NCI-H524 (cell line): ENCODE results near the gene CX3CR1.
A peak's percentile ranks its signal among the peaks of the same experiment; 100 is the strongest.

Source experiments
- DNase-seq, 2 experiments: peaks; one replicate each; lab custom pipeline; 2025; lab: John Stamatoyannopoulos, UW

Gene CX3CR1

DNA sequence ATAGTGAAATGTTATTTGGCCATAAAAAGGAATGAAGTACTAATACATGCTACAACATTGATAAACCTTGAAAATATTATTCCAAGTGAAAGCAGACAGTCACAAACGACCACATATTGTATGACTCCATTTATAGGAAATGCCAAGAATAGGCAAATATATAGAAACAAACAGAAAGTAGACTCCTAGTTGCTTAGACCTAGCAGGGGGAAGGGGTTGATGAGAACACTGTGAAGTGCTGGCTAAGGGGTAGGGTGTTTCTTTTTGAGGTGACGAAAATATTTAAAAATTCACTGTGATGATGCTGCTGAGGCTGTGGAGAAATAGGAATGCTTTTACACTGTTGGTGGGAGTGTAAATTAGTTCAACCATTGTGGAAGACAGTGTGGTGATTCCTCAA lies 56.9 kb downstream of the CX3CR1 start:
- DNase-seq: no peak

DNA sequence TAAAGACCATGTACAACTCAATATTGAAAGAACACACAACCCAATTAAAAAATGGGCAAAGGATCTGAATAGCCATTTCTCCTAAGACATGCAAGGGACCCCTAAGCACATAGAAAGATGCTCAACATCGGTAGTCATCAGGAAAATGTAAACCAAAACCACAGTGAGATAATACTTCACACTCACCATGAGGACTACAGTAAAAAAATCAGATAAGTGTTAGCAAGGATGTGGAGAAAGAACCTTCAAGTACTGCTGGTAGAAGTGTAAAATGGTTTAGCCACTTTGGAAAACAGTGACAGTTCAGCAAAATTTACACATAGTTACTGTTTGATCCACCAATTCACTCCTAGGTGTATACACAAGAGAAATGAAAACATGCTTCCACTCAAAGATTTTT lies 57.4 kb downstream of the CX3CR1 start:
- DNase-seq: no peak

DNA sequence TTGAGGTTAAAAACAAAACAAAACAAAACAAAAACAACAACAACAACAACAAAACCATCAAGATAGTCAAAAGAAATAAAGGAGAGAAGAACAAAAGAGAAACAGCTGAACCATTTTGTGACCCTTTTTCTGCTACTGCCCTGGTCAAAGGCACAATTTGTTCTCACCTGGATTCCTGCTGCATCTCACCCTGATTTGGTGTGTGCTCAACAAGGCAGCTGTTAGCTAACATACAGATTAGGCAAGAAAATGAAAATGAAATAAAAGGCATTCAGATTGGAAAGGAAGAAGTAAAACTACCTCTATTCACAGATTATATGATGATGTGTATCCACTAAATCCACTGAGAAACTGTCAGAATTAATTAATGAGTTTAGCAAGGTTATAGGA lies 58.7 kb downstream of the CX3CR1 start:
- no peak for DNase-seq

DNA sequence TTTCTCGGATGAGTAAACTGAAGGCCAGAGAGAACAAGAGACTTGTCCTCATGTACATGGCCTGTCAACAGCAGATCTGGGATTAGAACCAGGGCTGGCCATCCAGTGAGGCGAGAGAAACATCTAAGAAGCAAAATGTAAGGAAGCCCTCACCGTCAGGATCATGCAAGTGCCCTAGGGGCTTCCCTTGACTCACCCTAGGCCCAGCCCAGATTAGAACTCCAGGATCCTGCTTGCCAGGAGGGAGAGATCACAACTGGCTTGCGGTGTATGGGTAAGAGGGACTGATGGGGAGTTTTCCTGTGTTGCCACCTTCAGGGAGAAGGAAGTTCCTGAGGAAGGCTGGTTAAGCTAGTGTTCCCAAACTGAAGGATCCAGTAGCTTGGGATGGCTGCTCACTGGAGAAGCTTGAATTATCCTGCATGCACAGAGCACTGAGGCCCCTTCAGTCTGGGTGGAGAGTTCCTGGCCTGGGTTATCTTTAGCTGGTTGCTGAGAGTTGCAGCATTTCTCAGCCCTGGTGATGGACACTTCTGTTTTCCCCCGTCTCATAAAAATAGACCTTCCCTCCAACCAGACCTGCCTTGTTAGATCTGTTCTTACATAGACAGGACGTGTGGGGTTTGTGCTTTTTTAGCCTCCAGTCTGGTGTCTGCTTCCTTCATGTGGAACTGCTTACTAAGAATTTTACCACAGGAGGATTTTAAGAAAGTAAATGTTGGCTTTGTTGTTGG lies 59.3 kb downstream of the CX3CR1 start:
- no peak for DNase-seq

DNA sequence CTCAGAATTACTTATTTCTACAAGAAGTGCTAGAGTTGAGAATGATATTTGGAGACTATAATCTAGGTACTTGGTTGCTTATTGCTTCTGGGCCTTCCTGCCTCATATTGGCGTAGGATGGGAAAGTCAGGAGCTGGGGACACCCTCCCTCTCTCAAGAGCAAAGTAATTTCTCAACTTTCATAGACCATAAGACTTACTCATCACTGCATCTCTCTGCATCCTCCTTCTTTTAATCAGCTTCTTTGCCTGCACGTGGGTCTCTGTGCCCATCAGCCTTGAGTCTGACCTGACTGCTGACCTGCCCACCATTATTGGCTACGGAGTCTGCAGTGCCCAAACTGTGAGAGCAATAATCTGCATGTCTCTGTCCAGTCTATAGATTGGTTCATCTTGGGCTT lies 60.1 kb downstream of the CX3CR1 start:
- DNase-seq: no peak

DNA sequence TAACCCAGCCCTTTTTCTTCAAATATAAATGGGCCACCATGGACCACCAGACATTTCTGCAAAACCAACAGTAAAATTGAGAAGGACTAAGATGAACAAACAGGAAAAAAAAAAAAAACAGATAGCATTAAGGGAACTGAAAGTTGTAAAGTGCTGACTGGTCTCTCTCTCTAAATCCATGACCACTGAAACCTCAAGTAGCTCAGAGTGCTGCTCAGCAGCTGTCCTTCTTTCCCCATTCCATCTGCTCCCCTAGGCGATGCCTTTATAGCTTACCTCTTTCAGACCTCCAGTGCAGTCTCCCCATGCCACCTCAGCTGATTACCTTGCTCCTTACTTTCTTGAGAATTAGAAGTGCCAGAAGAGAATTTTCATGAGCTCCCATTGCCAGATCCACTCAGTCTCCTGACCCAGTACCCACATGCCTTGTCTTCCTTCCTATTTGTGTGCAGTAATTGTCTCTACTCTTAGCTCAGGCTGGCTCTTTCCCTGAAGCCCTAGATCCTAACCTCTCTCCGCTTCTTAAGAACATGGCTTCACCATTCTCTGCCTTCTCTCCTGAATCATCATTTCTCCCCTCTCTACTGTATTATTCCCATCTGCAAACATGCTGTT lies 63.6 kb downstream of the CX3CR1 start:
- DNase-seq: peak; percentile 81 to 90

DNA sequence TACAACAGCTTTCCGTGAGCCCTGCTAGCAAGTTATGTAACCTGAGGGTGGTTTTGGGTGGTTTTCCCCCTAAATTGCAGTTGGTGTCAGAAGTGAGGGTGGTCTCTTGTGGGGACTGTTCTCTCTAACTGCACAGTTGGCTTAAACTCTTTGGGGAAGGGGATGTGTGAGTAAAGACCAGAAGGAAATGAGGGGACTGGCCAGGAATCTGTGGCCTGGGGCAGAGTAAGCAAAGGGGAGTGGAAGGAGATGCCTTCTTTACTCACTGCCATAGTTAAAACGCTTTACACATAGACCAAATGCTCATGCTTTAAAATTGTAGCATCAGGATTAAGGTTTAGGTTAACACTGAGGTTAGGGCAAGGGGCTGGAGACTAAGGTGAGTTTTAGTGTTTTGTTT lies 66.2 kb downstream of the CX3CR1 start:
- DNase-seq: no peak
